ENCODE results near the gene CLEC2A.

DNA sequence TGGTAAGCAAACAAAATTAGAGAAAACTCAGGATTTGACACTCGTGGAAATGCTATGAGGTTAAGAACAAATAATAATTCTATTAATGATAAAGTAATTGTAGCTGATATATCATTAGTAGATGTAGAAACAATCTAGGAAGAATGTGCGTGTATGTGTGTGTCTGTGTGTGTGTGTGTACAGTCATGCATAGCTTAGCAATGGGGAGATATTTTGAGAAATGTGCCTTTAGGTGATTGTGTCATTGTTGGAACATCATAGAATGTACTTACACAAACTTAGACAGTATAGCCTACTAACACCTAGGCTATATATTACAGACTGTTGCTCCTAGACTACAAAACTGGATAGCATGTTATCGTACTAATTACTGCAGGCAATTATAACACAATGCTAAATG lies 5.3 kb downstream of the CLEC2A start:
- TF ChIP-seq, protein P1, sequence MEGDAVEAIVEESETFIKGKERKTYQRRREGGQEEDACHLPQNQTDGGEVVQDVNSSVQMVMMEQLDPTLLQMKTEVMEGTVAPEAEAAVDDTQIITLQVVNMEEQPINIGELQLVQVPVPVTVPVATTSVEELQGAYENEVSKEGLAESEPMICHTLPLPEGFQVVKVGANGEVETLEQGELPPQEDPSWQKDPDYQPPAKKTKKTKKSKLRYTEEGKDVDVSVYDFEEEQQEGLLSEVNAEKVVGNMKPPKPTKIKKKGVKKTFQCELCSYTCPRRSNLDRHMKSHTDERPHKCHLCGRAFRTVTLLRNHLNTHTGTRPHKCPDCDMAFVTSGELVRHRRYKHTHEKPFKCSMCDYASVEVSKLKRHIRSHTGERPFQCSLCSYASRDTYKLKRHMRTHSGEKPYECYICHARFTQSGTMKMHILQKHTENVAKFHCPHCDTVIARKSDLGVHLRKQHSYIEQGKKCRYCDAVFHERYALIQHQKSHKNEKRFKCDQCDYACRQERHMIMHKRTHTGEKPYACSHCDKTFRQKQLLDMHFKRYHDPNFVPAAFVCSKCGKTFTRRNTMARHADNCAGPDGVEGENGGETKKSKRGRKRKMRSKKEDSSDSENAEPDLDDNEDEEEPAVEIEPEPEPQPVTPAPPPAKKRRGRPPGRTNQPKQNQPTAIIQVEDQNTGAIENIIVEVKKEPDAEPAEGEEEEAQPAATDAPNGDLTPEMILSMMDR (IDR thresholded peaks at IDR 0.05): no peak
- TF ChIP-seq POLR2AphosphoS5 (IDR thresholded peaks at IDR 0.05; ENCODE audit: low read depth, low read length): no peak
